HG03159 (cell line): Measurements from ENCODE around the gene SVIP.

ENCODE experiments used
- ATAC-seq: cut with Tn5 transposase; IDR thresholded peaks from one replicate; pipeline ENCODE4 v1.9.1; 2021; ENCODE audit warnings: mild to moderate bottlenecking, moderate library complexity; ENCODE audit not compliant: unreplicated experiment

Gene SVIP

DNA sequence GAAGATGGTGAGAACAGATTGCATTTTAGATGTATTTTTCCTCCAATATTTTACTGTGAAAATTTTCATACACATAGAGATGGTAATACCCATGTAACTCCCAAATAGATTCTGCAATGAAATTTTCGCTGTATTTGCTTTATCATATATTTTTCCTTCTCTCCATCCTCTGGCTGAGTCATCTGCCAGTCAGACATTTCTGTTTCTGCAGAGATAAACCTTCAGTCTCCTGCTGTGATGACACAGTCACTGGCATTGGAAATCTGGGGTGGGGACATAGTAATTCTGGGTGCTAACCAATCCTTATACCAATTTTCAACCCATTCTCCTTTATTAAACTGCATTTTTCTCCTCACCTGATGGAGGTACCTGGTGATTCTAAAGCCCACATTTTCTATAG is 33.7 kb downstream of the SVIP start:
- no peak for ATAC-seq

- no peak for ATAC-seq
Measured at GRCh38 chr11:22792497-22792896, 37.1 kb downstream of the SVIP start.

GRCh38 chr11:22787551-22788162 is 41.9 kb downstream of the SVIP start:
- ATAC-seq: peak; percentile 37

- ATAC-seq: no peak
Measured at GRCh38 chr11:22787055-22787454, 42.5 kb downstream of the SVIP start.

GRCh38 chr11:22786475-22786874 is 43.1 kb downstream of the SVIP start:
- peak; percentile 83 for ATAC-seq

- no peak for ATAC-seq
Measured at GRCh38 chr11:22785251-22785650, 44.4 kb downstream of the SVIP start.

DNA sequence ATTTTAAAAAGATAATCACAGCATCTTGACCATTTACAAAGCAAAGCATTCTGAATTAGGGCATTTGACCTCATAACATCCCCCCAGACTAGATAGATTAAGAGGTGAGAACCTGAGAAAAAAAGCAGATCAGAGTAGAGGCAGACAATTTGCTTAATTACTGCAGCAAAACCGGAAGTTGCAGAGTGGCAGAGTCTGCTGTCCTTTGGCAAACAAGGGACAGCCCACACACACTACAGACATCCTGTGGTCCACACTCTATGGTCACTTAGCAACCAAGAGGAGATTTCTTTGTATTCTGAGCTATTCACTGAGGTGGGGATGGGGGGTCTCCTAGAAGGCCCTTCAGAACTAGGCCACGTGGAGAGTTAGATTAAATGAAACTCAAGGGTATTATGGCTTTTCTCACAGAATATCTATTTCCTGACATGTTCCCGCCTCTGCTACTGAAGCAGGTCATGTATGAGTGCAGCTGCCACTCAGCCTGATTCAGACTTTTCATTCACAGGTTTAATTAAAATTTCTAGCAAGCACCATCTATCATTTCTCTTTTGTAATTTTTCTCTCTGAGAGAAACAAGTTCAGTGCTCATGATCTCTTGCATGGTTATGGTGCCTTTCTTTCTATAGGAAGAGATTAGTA is 48.5 kb downstream of the SVIP start:
- peak; percentile 94 for ATAC-seq

- no peak for ATAC-seq
Measured at GRCh38 chr11:22779850-22780249, 49.8 kb downstream of the SVIP start.

DNA sequence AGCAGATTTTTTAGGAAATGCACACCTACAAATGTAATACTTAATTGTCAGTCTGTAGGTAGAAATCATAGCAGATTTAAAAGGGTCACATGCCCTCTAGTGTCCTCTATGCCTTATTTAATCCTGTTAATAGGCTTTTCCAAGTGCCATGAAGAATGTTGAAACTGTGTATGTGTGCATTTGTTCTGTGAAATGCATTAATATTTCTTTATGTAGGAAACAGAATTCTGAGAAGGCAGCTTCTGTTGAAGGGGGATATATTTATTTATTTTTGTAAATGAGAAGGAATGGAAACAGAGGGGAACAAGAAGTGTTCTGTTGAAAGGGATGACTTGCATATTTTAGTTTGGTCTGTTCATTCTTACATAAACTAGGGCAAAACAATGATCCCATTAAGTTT is 51.0 kb downstream of the SVIP start:
- ATAC-seq: no peak

DNA sequence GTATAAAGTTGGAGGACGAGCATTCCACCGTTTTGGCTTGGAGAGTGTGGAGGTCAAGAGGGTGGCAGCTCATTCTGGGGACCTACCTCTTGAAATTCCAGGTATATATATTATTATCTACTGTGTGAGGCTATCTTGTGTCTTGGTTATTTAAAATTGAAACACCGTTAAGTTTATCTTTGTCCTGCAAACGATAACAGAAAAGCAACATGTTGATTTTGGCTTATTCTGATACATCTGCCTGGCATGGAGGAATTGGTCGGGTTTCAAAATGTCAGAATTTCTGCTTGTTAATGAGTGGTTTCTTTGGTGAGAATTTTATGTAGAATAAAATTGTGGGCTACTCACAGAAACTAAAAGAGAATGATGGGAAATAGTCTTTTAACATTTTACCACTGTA is 54.4 kb downstream of the SVIP start:
- ATAC-seq: no peak

DNA sequence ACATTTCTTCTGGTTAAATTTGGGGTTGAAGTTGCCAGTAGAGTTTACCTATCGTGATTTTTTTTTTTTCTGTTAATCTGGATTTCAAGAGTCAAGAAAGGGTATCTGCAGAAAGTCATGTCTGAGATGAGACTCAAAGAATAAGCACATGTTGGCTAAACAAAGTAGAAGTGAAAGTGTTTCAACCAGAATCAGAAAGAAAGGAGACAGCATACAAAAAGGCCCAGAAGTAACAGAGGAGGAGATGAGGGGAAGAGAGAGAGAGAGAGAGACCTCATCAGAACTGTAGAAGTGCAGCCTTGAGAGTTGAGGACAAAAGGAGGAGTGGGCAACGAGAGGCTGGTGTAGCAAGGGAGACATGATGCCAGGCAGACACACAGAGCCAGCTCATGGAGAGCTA is 54.9 kb downstream of the SVIP start:
- peak; percentile 64 for ATAC-seq

- ATAC-seq: no peak
Measured at GRCh38 chr11:22769081-22769480, 60.5 kb downstream of the SVIP start.
